ENCODE data around the gene XXYLT1. TPM values are rescaled to one million over a fixed set of nuclear protein-coding genes. Genes with fewer than 3 reads are reported as not detected.

XXYLT1 gene
- total RNA-seq, 1 donor from 2014 or later, result 22.3 TPM

GRCh38 chr3:195177422-195178123, 93.4 kb downstream of the XXYLT1 start:
- H3K4me1 Mint-ChIP-seq (ENCODE audit: low read depth, unreplicated experiment), result peaks cover 48% of the 10 kb centered on the region
- no peak overlapping the region for H3K27ac Mint-ChIP-seq (ENCODE audit: unreplicated experiment)
- no peak for TF ChIP-seq CTCF (IDR thresholded peaks at IDR 0.05; ENCODE audit: partially characterized antibody, unreplicated experiment)
- H3K27me3 Mint-ChIP-seq (ENCODE audit: unreplicated experiment), result peaks cover 3% of the 10 kb centered on the region
- no peak overlapping the region for H3K4me3 Mint-ChIP-seq (ENCODE audit: unreplicated experiment)
- peaks cover 5% of the 10 kb centered on the region for H3K36me3 Mint-ChIP-seq (ENCODE audit: unreplicated experiment)
- DNase-seq, result no peak
- peaks cover 1% of the 10 kb centered on the region for H3K9me3 Mint-ChIP-seq (ENCODE audit: unreplicated experiment)

- Mint-ChIP-seq H3K9me3 (ENCODE audit: unreplicated experiment) (peaks cover 1% of the 10 kb centered on the region), H3K36me3 (ENCODE audit: unreplicated experiment) (peaks cover 5% of the 10 kb centered on the region), H3K4me1 (ENCODE audit: low read depth, unreplicated experiment) (peaks cover 46% of the 10 kb centered on the region), H3K27ac (ENCODE audit: unreplicated experiment) (no peak overlapping the region), H3K4me3 (ENCODE audit: unreplicated experiment) (no peak overlapping the region), H3K27me3 (ENCODE audit: unreplicated experiment) (peaks cover 3% of the 10 kb centered on the region)
- no peak for TF ChIP-seq CTCF (IDR thresholded peaks at IDR 0.05; ENCODE audit: partially characterized antibody, unreplicated experiment)
- DNase-seq, result no peak
Observed at GRCh38 chr3:195176776-195177175, 94.2 kb downstream of the XXYLT1 start.

GRCh38 chr3:195175476-195176337, 95.3 kb downstream of the XXYLT1 start:
- Mint-ChIP-seq H3K4me1 (ENCODE audit: low read depth, unreplicated experiment) (peaks cover 46% of the 10 kb centered on the region), H3K4me3 (ENCODE audit: unreplicated experiment) (peak overlapping the region; percentile 10), H3K27me3 (ENCODE audit: unreplicated experiment) (no peaks in the 10 kb centered on the region), H3K36me3 (ENCODE audit: unreplicated experiment) (peaks cover 5% of the 10 kb centered on the region), H3K9me3 (ENCODE audit: unreplicated experiment) (peaks cover 1% of the 10 kb centered on the region), H3K27ac (ENCODE audit: unreplicated experiment) (peak overlapping the region; percentile 60)
- DNase-seq, result no peak
- no peak for TF ChIP-seq CTCF (IDR thresholded peaks at IDR 0.05; ENCODE audit: partially characterized antibody, unreplicated experiment)

- Mint-ChIP-seq H3K4me1 (ENCODE audit: low read depth, unreplicated experiment) (peaks cover 49% of the 10 kb centered on the region), H3K4me3 (ENCODE audit: unreplicated experiment) (peak overlapping the region; percentile 10), H3K9me3 (ENCODE audit: unreplicated experiment) (peaks cover 1% of the 10 kb centered on the region), H3K36me3 (ENCODE audit: unreplicated experiment) (peaks cover 5% of the 10 kb centered on the region), H3K27me3 (ENCODE audit: unreplicated experiment) (no peaks in the 10 kb centered on the region), H3K27ac (ENCODE audit: unreplicated experiment) (no peak overlapping the region)
- DNase-seq, result no peak
- no peak for TF ChIP-seq CTCF (IDR thresholded peaks at IDR 0.05; ENCODE audit: partially characterized antibody, unreplicated experiment)
Observed at GRCh38 chr3:195175076-195175475, 95.9 kb downstream of the XXYLT1 start.

- Mint-ChIP-seq H3K36me3 (ENCODE audit: unreplicated experiment) (peaks cover 5% of the 10 kb centered on the region), H3K27me3 (ENCODE audit: unreplicated experiment) (no peaks in the 10 kb centered on the region), H3K4me1 (ENCODE audit: low read depth, unreplicated experiment) (peaks cover 45% of the 10 kb centered on the region), H3K27ac (ENCODE audit: unreplicated experiment) (no peak overlapping the region), H3K4me3 (ENCODE audit: unreplicated experiment) (no peak overlapping the region), H3K9me3 (ENCODE audit: unreplicated experiment) (peaks cover 1% of the 10 kb centered on the region)
- no peak for DNase-seq
- TF ChIP-seq CTCF (IDR thresholded peaks at IDR 0.05; ENCODE audit: partially characterized antibody, unreplicated experiment), result no peak
Observed at GRCh38 chr3:195173657-195174056, 97.3 kb downstream of the XXYLT1 start.

Data from glutamatergic neuron (in vitro differentiated cells).